ENCODE data around the gene UVRAG. TPM values are rescaled to one million over a fixed set of nuclear protein-coding genes. Genes with fewer than 3 reads are reported as not detected.
A peak's percentile ranks its signal among the peaks of the same experiment; 100 is the strongest.
"Not testable (repeated sequence)": the region's sequence is repeated elsewhere in the genome, so short reads cannot be mapped to it uniquely, and the experiment has no call there.

Gene UVRAG
- total RNA-seq, 4 donors from 2014 or later: 16.6 to 22.1 (median 19.3) TPM

- no peaks in the 10 kb centered on the region for H3K36me3 ChIP-seq
- in situ Hi-C loops (cut with MboI; ENCODE audit: low sequenced_read_pairs in 4 of 4): no loop called here
Measured at GRCh38 chr11:75851203-75851602, 36.2 kb downstream of the UVRAG start.

GRCh38 chr11:75852406-75853017 is 37.5 kb downstream of the UVRAG start:
- peak overlapping the region in 1 of 4 donors; percentile 73 for H3K27ac ChIP-seq
- no peak for TF ChIP-seq CTCF (IDR thresholded peaks at IDR 0.05 in 4 of 5, conservative IDR thresholded peaks at IDR 0.05 in 1 of 5)
- TF ChIP-seq POLR2A (IDR thresholded peaks at IDR 0.05): no peak
- DNase-seq: no peak
- no peak overlapping the region for H3K4me3 ChIP-seq
- in situ Hi-C loops (cut with MboI; ENCODE audit: low sequenced_read_pairs in 4 of 4) (no loop called here), intact Hi-C loops (cut with DNase I; ENCODE audit: low total_unique reads) (loop anchor here (5.0 kb wide), 1 partner anchor 35 kb away; the partner anchor contains the start of gene UVRAG)
- no peaks in the 10 kb centered on the region for H3K36me3 ChIP-seq
- ATAC-seq: no peak
- peaks cover 23 to 32% of the 10 kb centered on the region in 2 donors for H3K4me1 ChIP-seq
- H3K9me3 ChIP-seq: no peaks in the 10 kb centered on the region
- no peaks in the 10 kb centered on the region for H3K27me3 ChIP-seq

More at GRCh38 chr11:75851203-75851602, 36.2 kb downstream of the UVRAG start:
- no peak for DNase-seq
- Histone ChIP-seq H3K9me3 (no peaks in the 10 kb centered on the region), H3K4me1 (peaks cover 23 to 32% of the 10 kb centered on the region in 2 donors), H3K4me3 (no peak overlapping the region), H3K27ac (peak overlapping the region; percentile 60 to 76 (median 70)), H3K27me3 (no peaks in the 10 kb centered on the region)
- no peak for TF ChIP-seq POLR2A (IDR thresholded peaks at IDR 0.05)
- no peak for TF ChIP-seq CTCF (IDR thresholded peaks at IDR 0.05 in 4 of 5, conservative IDR thresholded peaks at IDR 0.05 in 1 of 5)
- ATAC-seq: peak; percentile 72 to 92
- intact Hi-C loops (cut with DNase I; ENCODE audit: low total_unique reads): loop anchor here (5.0 kb wide), 1 partner anchor 34 kb away; the partner anchor contains the start of gene UVRAG

- DNase-seq; H3K27me3 ChIP-seq; H3K27ac ChIP-seq; ATAC-seq; in situ Hi-C loops (cut with MboI; ENCODE audit: low sequenced_read_pairs in 4 of 4); H3K9me3 ChIP-seq; H3K4me3 ChIP-seq; H3K36me3 ChIP-seq: not testable (repeated sequence)
- peaks cover 23 to 32% of the 10 kb centered on the region in 2 donors for H3K4me1 ChIP-seq
- intact Hi-C loops (cut with DNase I; ENCODE audit: low total_unique reads): loop anchor here (5.0 kb wide), 1 partner anchor 36 kb away; the partner anchor contains the start of gene UVRAG
Measured at GRCh38 chr11:75853563-75853962, 38.6 kb downstream of the UVRAG start.

- peaks cover 23 to 32% of the 10 kb centered on the region in 2 donors for H3K4me1 ChIP-seq
- intact Hi-C loops (cut with DNase I; ENCODE audit: low total_unique reads) (loop anchor here (5.0 kb wide), 1 partner anchor 37 kb away; the partner anchor contains the start of gene UVRAG), in situ Hi-C loops (cut with MboI; ENCODE audit: low sequenced_read_pairs in 4 of 4) (no loop called here)
Measured at GRCh38 chr11:75853971-75854370, 39.0 kb downstream of the UVRAG start.

GRCh38 chr11:75855206-75855605 is 40.2 kb downstream of the UVRAG start:
- no peak for DNase-seq
- no peak overlapping the region for H3K27ac ChIP-seq
- intact Hi-C loops (cut with DNase I; ENCODE audit: low total_unique reads): no loop called here
- ATAC-seq: no peak
- H3K4me3 ChIP-seq: no peak overlapping the region
- H3K4me1 ChIP-seq: peaks cover 19 to 27% of the 10 kb centered on the region in 2 donors
- H3K27me3 ChIP-seq: no peaks in the 10 kb centered on the region
- H3K9me3 ChIP-seq: no peaks in the 10 kb centered on the region
- no peaks in the 10 kb centered on the region for H3K36me3 ChIP-seq
- TF ChIP-seq CTCF (IDR thresholded peaks at IDR 0.05 in 4 of 5, conservative IDR thresholded peaks at IDR 0.05 in 1 of 5): no peak
- no peak for TF ChIP-seq POLR2A (IDR thresholded peaks at IDR 0.05)
- in situ Hi-C loops (cut with MboI; ENCODE audit: low sequenced_read_pairs in 4 of 4): no loop called here

More at GRCh38 chr11:75853971-75854370, 39.0 kb downstream of the UVRAG start:
- Histone ChIP-seq H3K4me3 (no peak overlapping the region), H3K27ac (no peak overlapping the region), H3K9me3 (no peaks in the 10 kb centered on the region), H3K27me3 (no peaks in the 10 kb centered on the region), H3K36me3 (no peaks in the 10 kb centered on the region)
- ATAC-seq: no peak
- no peak for TF ChIP-seq POLR2A (IDR thresholded peaks at IDR 0.05)
- DNase-seq: no peak

Data from gastrocnemius medialis (tissue), 4 donors.